PC-3 (cell line): ENCODE results near the gene UPF3A. TPM values are rescaled to one million over a fixed set of nuclear protein-coding genes. Genes with fewer than 3 reads are reported as not detected.

Source experiments
- ATAC-seq: fragments of 200-7000 bp; cut with Tn5 transposase; 2 replicates; pipeline ENCODE4 v1.9.1; 2020; ENCODE audit warnings: mild to moderate bottlenecking, moderate library complexity
- BruUV-seq: library from RNA; stranded (reverse); fragments of 400-500 nt; replicated peaks from 2 replicates; lab custom pipeline; 2021; lab: Mats Ljungman, UMichigan
- CTCF ChIA-PET: fragments of 300-600 bp; sonication (Branson Sonifier 250); formaldehyde crosslinking; loops from one replicate; lab custom pipeline; 2022; ENCODE audit warnings: antibody characterized with exemption; lab: Charles Lee
- POLR2A ChIA-PET: fragments of 300-600 bp; sonication (Branson Sonifier 250); formaldehyde crosslinking; loops from one replicate; lab custom pipeline; 2022; ENCODE audit warnings: antibody characterized with exemption; ENCODE audit not compliant: unreplicated experiment; lab: Charles Lee
- DNase-seq: peaks from one replicate; pipeline ENCODE4 v3.0.0-alpha.2; 2015
- H2AFZ ChIP-seq: fragments of 300-600 bp; sonication (generic); 2 replicates; pipeline ENCODE4 v1.6.0; 2016; ENCODE audit warnings: antibody characterized with exemption, low read length
- H3F3A ChIP-seq: fragments of 300-600 bp; sonication (generic); one replicate; pipeline ENCODE4 v1.6.0; 2017; ENCODE audit warnings: antibody characterized with exemption, low read length, control low read depth, mild to moderate bottlenecking; ENCODE audit not compliant: unreplicated experiment
- H3K27ac ChIP-seq: fragments of 300-600 bp; sonication (generic); 2 replicates; pipeline ENCODE4 v1.5.1; 2016; ENCODE audit warnings: mild to moderate bottlenecking, low read length
- H3K27me3 ChIP-seq: fragments of 300-600 bp; sonication (generic); 2 replicates; pipeline ENCODE4 v1.6.1; 2016; ENCODE audit warnings: low read length, mixed read lengths
- H3K36me3 ChIP-seq: fragments of 300-600 bp; sonication (generic); 2 replicates; pipeline ENCODE4 v1.6.1; 2016; ENCODE audit warnings: low read depth, mixed run types, low read length, mixed read lengths
- H3K4me1 ChIP-seq: fragments of 300-600 bp; sonication (generic); 2 replicates; pipeline ENCODE4 v1.5.1; 2016; ENCODE audit warnings: low read length; ENCODE audit not compliant: insufficient read depth
- H3K4me2 ChIP-seq: fragments of 300-600 bp; sonication (generic); 2 replicates; pipeline ENCODE4 v1.6.0; 2016; ENCODE audit warnings: low read length
- H3K4me3 ChIP-seq: fragments of 300-600 bp; sonication (generic); 2 replicates; pipeline ENCODE4 v1.5.1; 2016; ENCODE audit warnings: mild to moderate bottlenecking, low read length, mixed read lengths
- H3K79me2 ChIP-seq: fragments of 300-600 bp; sonication (generic); 2 replicates; pipeline ENCODE4 v1.6.1; 2017; ENCODE audit warnings: low read length, mixed read lengths
- H3K9ac ChIP-seq: fragments of 300-600 bp; sonication (generic); 2 replicates; pipeline ENCODE4 v1.6.0; 2016; ENCODE audit warnings: mild to moderate bottlenecking, low read length
- H3K9me2 ChIP-seq: fragments of 300-600 bp; sonication (generic); replicated peaks from 2 replicates; pipeline ENCODE4 v1.6.1; 2016; ENCODE audit warnings: mixed run types, low read length, mixed read lengths
- H3K9me3 ChIP-seq: fragments of 300-600 bp; sonication (generic); 2 replicates; pipeline ENCODE4 v1.6.1; 2016; ENCODE audit warnings: low read length, mixed read lengths
- H4K20me1 ChIP-seq: fragments of 300-600 bp; sonication (generic); 2 replicates; pipeline ENCODE4 v1.6.1; 2016; ENCODE audit warnings: low read length, mixed read lengths
- EZH2 ChIP-seq: fragments of 300-600 bp; sonication (generic); IDR thresholded peaks from one replicate; pipeline ENCODE4 v1.6.1; 2017; ENCODE audit warnings: antibody characterized with exemption, mild to moderate bottlenecking, low read length; ENCODE audit not compliant: unreplicated experiment
- EZH2phosphoT487 ChIP-seq: fragments of 300-600 bp; sonication (generic); IDR thresholded peaks from 2 replicates; pipeline ENCODE4 v1.6.1; 2018; ENCODE audit warnings: mild to moderate bottlenecking, antibody characterized with exemption, low read length, borderline replicate concordance
- intact Hi-C: fragments of 100-400 bp; cut with micrococcal nuclease; formaldehyde crosslinking; loops from 2 replicates; pipeline ENCODE4 v1.9.0; 2023
- total RNA-seq: library from RNA; depleted of rRNA; stranded (reverse); fragments of >200 nt; gene quantifications from 2 replicates; pipeline ENCODE4 v1.2.3, GENCODE V29; 2014
- TF ChIP-seq, protein P1 (sequence below): fragments of 300-600 bp; sonication (generic); conservative IDR thresholded peaks from 2 replicates; pipeline ENCODE4 v1.5.1; 2017; ENCODE audit warnings: antibody characterized with exemption, low read depth, mild to moderate bottlenecking, low read length

UPF3A gene
- total RNA-seq, 1 experiment from 2014 or later: 18.1 TPM

DNA sequence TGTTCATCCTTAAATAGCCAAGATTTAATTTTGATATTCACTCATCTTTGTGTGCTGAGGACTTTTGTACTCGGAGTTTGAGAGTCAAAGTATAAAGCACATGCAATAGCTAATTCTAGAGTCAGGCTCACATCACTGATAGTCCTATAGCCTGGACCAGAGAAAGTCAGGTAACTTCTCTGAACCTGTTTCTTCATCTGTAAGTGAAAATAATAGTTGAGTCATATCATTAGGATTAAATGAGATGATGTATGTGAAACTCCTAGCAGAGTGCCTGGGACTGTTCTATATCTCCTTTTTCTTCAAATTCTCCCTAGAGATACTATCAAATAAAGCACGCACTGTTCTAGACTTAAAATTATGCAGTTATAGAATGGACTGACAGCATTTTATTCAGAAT, 41.9 kb downstream of the UPF3A start:
- peaks cover 36% of the 10 kb centered on the region for H3K36me3 ChIP-seq

DNA sequence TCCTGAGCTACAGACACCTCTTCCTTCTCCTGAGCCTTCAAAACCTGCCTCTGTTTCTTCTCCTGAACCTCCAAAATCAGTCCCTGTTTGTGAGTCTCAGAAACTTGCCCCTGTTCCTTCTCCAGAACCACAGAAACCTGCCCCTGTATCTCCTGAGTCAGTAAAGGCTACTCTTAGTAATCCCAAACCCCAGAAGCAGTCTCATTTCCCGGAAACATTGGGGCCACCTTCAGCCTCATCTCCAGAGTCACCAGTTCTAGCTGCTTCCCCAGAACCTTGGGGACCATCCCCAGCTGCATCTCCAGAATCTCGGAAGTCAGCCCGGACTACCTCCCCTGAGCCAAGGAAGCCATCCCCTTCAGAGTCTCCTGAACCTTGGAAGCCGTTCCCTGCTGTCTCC, 42.9 kb downstream of the UPF3A start:
- Histone ChIP-seq H3K27ac (no peak overlapping the region), H3K4me3 (no peak overlapping the region), H3K36me3 (peaks cover 36% of the 10 kb centered on the region), H3F3A (no peaks in the 10 kb centered on the region), H3K4me1 (peaks cover 4% of the 10 kb centered on the region; the same call in 1 of the 2 replicates), H4K20me1 (peaks cover 20% of the 10 kb centered on the region), H3K9ac (no peak overlapping the region), H3K9me3 (no peaks in the 10 kb centered on the region), H3K9me2 (no peaks in the 10 kb centered on the region), H2AFZ (no peak overlapping the region), H3K79me2 (peaks cover 22% of the 10 kb centered on the region), H3K27me3 (no peaks in the 10 kb centered on the region), H3K4me2 (no peak overlapping the region)
- CTCF ChIA-PET: no interaction called here
- POLR2A ChIA-PET: no interaction called here
- intact Hi-C loops: no loop called here
- TF ChIP-seq, protein P1, sequence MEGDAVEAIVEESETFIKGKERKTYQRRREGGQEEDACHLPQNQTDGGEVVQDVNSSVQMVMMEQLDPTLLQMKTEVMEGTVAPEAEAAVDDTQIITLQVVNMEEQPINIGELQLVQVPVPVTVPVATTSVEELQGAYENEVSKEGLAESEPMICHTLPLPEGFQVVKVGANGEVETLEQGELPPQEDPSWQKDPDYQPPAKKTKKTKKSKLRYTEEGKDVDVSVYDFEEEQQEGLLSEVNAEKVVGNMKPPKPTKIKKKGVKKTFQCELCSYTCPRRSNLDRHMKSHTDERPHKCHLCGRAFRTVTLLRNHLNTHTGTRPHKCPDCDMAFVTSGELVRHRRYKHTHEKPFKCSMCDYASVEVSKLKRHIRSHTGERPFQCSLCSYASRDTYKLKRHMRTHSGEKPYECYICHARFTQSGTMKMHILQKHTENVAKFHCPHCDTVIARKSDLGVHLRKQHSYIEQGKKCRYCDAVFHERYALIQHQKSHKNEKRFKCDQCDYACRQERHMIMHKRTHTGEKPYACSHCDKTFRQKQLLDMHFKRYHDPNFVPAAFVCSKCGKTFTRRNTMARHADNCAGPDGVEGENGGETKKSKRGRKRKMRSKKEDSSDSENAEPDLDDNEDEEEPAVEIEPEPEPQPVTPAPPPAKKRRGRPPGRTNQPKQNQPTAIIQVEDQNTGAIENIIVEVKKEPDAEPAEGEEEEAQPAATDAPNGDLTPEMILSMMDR: no peak
- no peak for TF ChIP-seq EZH2phosphoT487
- no peak for TF ChIP-seq EZH2
- DNase-seq: no peak
- no TSS peak for BruUV-seq
- no peak for ATAC-seq

More for the DNA sequence above, 41.9 kb downstream of the UPF3A start:
- DNase-seq (no peak), ATAC-seq (no peak)
- H3K4me1 ChIP-seq: peaks cover 12% of the 10 kb centered on the region; the same call in 1 of the 2 replicates
- TF ChIP-seq EZH2: no peak
- TF ChIP-seq, protein P1: no peak
- no peak for TF ChIP-seq EZH2phosphoT487
- H4K20me1 ChIP-seq: peaks cover 28% of the 10 kb centered on the region
- no peak overlapping the region for H3K9ac ChIP-seq
- no peak overlapping the region for H3K4me3 ChIP-seq
- ChIA-PET POLR2A (no interaction called here), CTCF (no interaction called here)
- H3K9me3 ChIP-seq: no peaks in the 10 kb centered on the region
- H3K4me2 ChIP-seq: no peak overlapping the region
- intact Hi-C loops: no loop called here
- H2AFZ ChIP-seq: no peak overlapping the region
- no peaks in the 10 kb centered on the region for H3F3A ChIP-seq
- H3K9me2 ChIP-seq: no peaks in the 10 kb centered on the region
- H3K79me2 ChIP-seq: peaks cover 32% of the 10 kb centered on the region
- no TSS peak for BruUV-seq
- no peak overlapping the region for H3K27ac ChIP-seq
- H3K27me3 ChIP-seq: no peaks in the 10 kb centered on the region

DNA sequence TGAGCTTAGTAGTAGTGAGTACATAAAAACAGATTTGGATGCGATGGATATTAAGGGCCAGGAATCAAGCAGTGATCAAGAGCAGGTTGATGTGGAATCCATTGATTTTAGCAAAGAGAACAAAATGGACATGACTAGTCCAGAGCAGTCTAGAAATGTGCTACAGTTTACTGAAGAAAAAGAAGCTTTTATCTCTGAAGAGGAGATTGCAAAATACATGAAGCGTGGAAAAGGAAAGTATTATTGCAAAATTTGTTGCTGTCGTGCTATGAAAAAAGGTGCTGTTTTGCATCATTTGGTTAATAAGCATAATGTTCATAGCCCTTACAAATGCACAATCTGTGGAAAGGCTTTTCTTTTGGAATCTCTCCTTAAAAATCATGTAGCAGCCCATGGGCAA, 44.3 kb downstream of the UPF3A start:
- H3K79me2 ChIP-seq: peaks cover 10% of the 10 kb centered on the region
- CTCF ChIA-PET: no interaction called here

More for the DNA sequence above, 44.3 kb downstream of the UPF3A start:
- Histone ChIP-seq H4K20me1 (peaks cover 12% of the 10 kb centered on the region; the same call in 1 of the 2 replicates), H3K27ac (no peak overlapping the region), H3K27me3 (no peaks in the 10 kb centered on the region), H3K9me2 (no peaks in the 10 kb centered on the region), H3K9me3 (no peaks in the 10 kb centered on the region), H3K36me3 (peaks cover 36% of the 10 kb centered on the region), H3K4me1 (no peaks in the 10 kb centered on the region), H3K4me2 (no peak overlapping the region), H2AFZ (no peak overlapping the region), H3F3A (no peaks in the 10 kb centered on the region), H3K4me3 (no peak overlapping the region), H3K9ac (no peak overlapping the region)
- POLR2A ChIA-PET: no interaction called here
- intact Hi-C loops: no loop called here
- DNase-seq (no peak), ATAC-seq (no peak)
- BruUV-seq: TSS peak; percentile 13
- TF ChIP-seq, protein P1: no peak
- TF ChIP-seq EZH2phosphoT487 (no peak), EZH2 (no peak)
